ENCODE measurements around the gene TECPR1.

TECPR1 gene

DNA sequence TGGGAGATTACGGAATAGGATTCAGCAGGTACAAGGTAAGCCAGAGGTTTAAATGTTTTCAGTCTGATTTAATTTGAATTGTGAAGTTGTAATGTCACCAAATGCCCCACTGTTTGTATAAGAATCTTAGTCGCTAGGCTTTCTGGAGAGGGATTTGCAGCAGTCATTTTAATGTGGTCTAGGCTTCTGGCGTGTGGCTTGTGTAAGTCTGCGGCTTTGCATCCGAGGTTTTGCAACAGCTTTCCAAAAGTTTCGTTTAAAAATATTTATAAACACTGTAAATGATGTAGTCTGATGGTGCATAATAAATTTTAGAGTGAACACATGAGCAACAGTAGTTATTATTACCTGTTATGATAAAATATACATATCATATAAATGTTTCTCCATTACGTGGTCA, 66.9 kb downstream of the TECPR1 start:
- Histone ChIP-seq H3K27me3 (ENCODE audit: low read depth) (no peaks in the 10 kb centered on the region), H3K4me1 (0 out of 2 replicates have a peak, but pooled peaks cover 3% of the 10 kb centered on the region), H3K4me3 (no peak overlapping the region), H3K9me3 (no peaks in the 10 kb centered on the region), H3K36me3 (replicated peaks) (peaks cover 7% of the 10 kb centered on the region)
- in situ Hi-C loops (cut with MboI; ENCODE audit: low sequenced_read_pairs): no loop called here
- no peak for DNase-seq (ENCODE audit: low spot score in 2 of 2)

DNA sequence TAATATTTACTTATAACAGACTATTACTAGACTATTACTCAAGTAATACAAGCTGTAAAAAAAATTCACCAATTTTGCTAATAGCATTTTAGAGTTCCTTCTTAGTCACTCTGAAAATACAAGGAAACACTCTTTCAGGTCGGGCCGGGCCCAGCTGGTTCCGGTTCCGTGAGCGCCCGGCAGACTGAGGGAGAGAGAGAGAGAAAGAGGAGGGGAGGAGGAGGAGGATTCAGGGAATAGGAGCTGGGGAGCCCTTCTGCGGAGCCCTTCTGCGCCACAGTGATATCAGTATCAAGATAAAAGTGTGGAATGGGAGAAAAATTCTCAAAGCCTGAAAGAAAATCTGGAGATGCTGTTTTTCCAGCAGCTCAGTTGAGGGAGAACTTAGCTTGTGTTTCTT, 71.3 kb downstream of the TECPR1 start:
- H3K27me3 ChIP-seq (ENCODE audit: low read depth): no peaks in the 10 kb centered on the region
- H3K9me3 ChIP-seq: no peaks in the 10 kb centered on the region
- in situ Hi-C loops (cut with MboI; ENCODE audit: low sequenced_read_pairs): no loop called here
- H3K36me3 ChIP-seq (replicated peaks): peaks cover 4% of the 10 kb centered on the region
- 0 out of 2 replicates have a peak, but pooled peaks cover 3% of the 10 kb centered on the region for H3K4me1 ChIP-seq
- no peak for DNase-seq (ENCODE audit: low spot score in 2 of 2)
- no peak overlapping the region for H3K4me3 ChIP-seq

DNA sequence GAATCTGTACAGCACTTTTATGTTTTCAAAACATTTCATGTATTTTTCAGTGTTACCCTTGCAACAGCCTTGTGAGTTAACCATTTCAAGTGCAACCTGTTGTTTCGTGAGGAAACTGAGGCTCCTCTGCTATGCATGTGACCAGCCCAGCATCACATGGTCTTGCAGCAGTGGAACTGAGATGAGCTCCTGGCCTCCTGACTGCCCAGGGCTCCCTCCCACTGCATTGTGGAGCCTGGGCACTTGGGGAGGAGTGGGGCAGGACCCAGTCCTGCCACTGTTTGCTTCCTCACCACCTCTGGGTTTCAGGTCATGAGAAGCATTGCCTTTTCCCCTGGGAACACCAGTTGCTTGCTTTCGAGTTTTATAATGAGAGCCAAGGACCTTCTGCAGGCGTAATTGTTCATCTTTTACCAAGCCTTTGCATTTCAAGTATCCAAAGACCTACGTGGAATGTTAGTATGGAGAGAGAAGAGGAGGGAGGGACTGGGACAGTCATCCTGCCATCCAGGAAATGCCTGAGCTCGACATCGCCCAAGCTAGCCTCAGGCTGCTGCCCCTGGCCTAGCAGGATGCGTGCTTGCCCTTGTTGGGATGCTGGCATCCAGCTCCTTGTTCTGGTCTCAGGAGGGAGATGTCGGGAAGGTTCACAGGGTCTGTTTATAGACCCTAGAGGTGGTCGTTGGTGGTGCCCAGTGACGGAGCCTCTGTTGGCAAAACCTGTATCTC, 73.1 kb downstream of the TECPR1 start:
- Histone ChIP-seq H3K27me3 (ENCODE audit: low read depth) (no peaks in the 10 kb centered on the region), H3K36me3 (replicated peaks) (peaks cover 18% of the 10 kb centered on the region), H3K4me1 (0 out of 2 replicates have a peak, but pooled peaks cover 3% of the 10 kb centered on the region), H3K9me3 (no peaks in the 10 kb centered on the region), H3K4me3 (no peak overlapping the region)
- DNase-seq (ENCODE audit: low spot score in 2 of 2): no peak
- in situ Hi-C loops (cut with MboI; ENCODE audit: low sequenced_read_pairs): no loop called here

DNA sequence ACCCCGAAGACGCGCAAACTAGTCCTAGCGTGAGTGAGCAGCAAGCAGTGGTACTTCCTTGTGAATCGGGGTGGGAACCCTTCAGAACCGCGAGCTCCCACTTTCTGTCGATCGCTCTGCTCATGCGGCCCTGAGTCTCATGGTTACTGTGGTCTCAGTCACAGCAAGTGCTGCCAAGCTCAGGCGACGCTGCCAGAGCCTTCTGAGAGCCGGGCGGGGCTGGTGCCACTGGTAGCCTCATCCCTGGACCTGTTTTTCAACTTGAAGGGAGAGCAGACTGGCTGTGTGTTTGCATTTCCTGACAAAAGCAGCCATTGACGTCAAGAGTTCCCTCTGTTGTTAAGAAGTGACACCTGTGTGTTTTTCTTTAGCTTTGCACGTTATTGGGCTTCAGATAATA, 73.7 kb downstream of the TECPR1 start:
- H3K9me3 ChIP-seq: no peaks in the 10 kb centered on the region
- no peak for DNase-seq (ENCODE audit: low spot score in 2 of 2)
- in situ Hi-C loops (cut with MboI; ENCODE audit: low sequenced_read_pairs): no loop called here
- H3K4me1 ChIP-seq: 0 out of 2 replicates have a peak, but pooled peaks cover 3% of the 10 kb centered on the region
- peaks cover 18% of the 10 kb centered on the region for H3K36me3 ChIP-seq (replicated peaks)
- no peak overlapping the region for H3K4me3 ChIP-seq
- no peaks in the 10 kb centered on the region for H3K27me3 ChIP-seq (ENCODE audit: low read depth)

DNA sequence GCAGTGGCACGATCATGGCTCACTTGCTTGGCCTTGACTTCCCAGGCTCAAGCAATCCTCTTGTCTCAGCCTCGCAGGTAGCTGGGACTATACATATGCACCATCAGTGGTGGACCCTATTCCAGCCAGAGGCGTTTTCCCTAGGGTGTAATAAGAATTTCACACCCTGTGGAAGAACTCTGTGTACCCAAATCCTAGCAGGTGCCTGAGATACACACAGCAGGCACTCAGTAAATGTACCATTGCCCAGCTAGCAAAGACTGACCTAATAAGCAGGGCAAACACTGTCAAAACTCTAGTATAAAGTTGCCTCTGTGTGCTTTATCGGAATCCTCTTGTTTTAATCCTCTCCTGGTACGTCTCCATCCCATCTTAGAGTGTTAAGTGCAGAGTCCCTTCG, 74.5 kb downstream of the TECPR1 start:
- in situ Hi-C loops (cut with MboI; ENCODE audit: low sequenced_read_pairs): no loop called here
- no peak for DNase-seq (ENCODE audit: low spot score in 2 of 2)
- no peaks in the 10 kb centered on the region for H3K9me3 ChIP-seq
- no peaks in the 10 kb centered on the region for H3K27me3 ChIP-seq (ENCODE audit: low read depth)
- no peak overlapping the region for H3K4me3 ChIP-seq
- peaks cover 18% of the 10 kb centered on the region for H3K36me3 ChIP-seq (replicated peaks)
- no peaks in the 10 kb centered on the region for H3K4me1 ChIP-seq

DNA sequence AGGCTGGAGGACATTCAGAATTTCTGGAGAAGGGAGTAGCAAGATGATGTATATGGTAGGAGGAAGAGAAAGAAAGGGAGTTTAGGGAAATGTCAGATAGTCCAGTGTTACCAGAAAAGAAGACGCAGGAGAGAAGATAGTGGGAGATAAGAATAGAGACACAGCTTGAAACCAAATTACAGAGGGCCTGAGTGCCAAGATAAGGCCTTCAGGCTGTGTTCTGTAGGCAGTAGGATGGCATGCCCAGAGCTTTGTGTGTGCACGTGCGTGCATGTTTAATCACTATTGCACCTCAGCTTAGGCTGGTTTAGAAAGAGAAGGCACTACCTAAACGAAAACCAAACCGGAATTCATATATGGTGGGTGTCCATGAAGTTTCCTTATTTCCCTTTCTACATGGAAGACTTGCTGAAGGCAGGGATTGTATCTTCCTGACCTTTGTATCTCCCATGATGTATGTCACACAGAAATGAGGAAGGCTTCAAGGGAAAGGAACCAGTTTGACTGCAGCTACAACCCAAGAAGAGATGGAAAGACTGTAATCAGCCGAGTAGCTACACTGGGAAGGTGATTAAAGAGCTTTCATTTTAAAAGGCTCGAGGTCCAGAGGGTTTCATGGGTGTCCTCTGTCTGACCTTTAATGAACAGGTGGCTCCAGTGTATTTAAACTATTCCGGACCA, 76.6 kb downstream of the TECPR1 start:
- no peaks in the 10 kb centered on the region for H3K27me3 ChIP-seq (ENCODE audit: low read depth)
- in situ Hi-C loops (cut with MboI; ENCODE audit: low sequenced_read_pairs): no loop called here
- no peaks in the 10 kb centered on the region for H3K4me1 ChIP-seq
- H3K36me3 ChIP-seq (replicated peaks): peaks cover 16% of the 10 kb centered on the region
- no peak for DNase-seq (ENCODE audit: low spot score in 2 of 2)
- no peak overlapping the region for H3K4me3 ChIP-seq
- no peaks in the 10 kb centered on the region for H3K9me3 ChIP-seq

DNA sequence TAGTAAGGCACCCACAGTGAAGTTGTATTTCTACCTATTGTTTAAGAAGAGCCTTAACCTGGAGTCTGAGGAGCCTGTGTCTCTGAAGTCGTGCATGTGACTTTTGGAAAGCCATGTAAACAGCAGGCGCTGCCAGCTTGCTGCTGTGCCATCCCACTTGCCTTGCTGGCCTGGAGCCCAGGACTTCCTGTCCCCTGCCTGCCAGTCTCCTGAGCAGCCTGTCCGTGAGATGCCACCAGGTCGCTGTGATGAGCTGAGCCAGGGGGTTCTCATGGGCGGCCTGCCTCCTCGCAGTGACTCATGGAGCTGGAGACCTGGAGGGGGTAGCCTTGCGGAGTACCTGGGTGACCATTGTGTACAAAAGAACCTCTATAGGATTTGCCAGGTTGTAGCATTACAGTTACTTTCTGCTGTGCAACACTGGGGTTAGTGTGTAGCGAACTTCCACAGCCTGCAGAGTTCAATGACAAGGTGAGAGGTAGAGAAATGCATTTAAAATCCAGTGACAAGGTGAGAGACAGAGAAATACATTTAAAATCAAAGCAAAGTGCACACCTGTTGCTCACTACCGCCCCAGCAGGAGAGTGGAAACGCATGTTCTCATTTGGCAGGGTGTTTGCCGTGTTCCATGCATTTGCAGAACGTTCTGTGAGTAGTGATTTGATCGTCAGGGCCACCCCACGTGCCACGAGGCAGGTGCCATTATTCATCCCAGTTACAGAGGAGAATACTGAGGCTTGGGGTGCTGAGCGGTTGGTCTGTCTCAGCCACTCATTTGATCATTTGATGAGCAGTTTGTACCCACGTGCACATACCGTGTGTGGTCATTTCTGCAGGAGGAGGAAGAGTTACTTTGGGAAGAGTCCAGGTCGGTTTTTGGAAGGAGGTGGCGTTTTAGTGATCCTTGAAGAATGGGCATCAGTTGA, 77.4 kb downstream of the TECPR1 start:
- DNase-seq (ENCODE audit: low spot score in 2 of 2): no peak
- no peaks in the 10 kb centered on the region for H3K4me1 ChIP-seq
- H3K36me3 ChIP-seq (replicated peaks): peaks cover 16% of the 10 kb centered on the region
- in situ Hi-C loops (cut with MboI; ENCODE audit: low sequenced_read_pairs): no loop called here
- no peaks in the 10 kb centered on the region for H3K9me3 ChIP-seq
- no peak overlapping the region for H3K4me3 ChIP-seq
- no peaks in the 10 kb centered on the region for H3K27me3 ChIP-seq (ENCODE audit: low read depth)

DNA sequence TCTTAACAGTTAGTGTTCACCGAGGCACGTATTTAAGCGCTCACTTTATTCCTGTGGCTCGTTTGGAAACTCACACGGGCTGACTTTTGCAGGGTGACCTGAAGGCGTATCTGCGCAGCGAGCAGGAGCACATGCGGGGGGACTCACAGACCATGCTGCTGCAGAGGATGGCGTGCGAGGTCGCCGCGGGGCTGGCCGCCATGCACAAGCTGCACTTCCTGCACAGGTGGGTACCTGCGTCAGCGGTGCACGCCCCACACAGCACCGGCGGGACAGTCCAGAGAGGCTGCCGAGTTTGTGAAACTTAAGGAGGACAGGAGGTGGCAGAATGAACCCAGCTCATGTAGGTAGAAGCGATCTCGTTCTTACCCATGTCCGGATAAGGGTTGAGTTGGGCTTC, 80.6 kb downstream of the TECPR1 start:
- Histone ChIP-seq H3K27me3 (ENCODE audit: low read depth) (no peaks in the 10 kb centered on the region), H3K36me3 (replicated peaks) (peaks cover 16% of the 10 kb centered on the region), H3K4me3 (no peak overlapping the region), H3K4me1 (no peaks in the 10 kb centered on the region), H3K9me3 (no peaks in the 10 kb centered on the region)
- DNase-seq (ENCODE audit: low spot score in 2 of 2): no peak
- in situ Hi-C loops (cut with MboI; ENCODE audit: low sequenced_read_pairs): no loop called here

DNA sequence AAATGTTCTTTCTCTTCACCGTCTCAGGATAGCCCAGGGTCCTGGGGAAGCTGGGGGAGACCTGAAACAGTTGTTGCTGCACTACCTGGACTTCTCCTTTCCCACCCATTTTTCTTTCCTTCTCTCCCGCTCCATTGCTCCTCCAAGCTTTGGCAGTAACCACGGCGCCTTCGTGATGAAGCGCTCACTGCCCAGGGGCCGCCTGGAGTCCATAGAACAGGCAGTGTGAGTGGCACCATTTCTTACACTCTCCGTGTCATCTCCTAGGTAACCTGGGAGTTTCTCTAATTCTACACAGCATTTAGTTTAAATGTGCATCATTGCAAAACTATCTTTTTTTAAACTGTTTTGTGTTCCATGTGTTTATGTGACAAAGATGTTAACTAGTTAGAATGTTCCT, 81.1 kb downstream of the TECPR1 start:
- Histone ChIP-seq H3K4me1 (no peaks in the 10 kb centered on the region), H3K9me3 (no peaks in the 10 kb centered on the region), H3K27me3 (ENCODE audit: low read depth) (no peaks in the 10 kb centered on the region), H3K36me3 (replicated peaks) (peaks cover 16% of the 10 kb centered on the region), H3K4me3 (no peak overlapping the region)
- in situ Hi-C loops (cut with MboI; ENCODE audit: low sequenced_read_pairs): no loop called here
- no peak for DNase-seq (ENCODE audit: low spot score in 2 of 2)

DNA sequence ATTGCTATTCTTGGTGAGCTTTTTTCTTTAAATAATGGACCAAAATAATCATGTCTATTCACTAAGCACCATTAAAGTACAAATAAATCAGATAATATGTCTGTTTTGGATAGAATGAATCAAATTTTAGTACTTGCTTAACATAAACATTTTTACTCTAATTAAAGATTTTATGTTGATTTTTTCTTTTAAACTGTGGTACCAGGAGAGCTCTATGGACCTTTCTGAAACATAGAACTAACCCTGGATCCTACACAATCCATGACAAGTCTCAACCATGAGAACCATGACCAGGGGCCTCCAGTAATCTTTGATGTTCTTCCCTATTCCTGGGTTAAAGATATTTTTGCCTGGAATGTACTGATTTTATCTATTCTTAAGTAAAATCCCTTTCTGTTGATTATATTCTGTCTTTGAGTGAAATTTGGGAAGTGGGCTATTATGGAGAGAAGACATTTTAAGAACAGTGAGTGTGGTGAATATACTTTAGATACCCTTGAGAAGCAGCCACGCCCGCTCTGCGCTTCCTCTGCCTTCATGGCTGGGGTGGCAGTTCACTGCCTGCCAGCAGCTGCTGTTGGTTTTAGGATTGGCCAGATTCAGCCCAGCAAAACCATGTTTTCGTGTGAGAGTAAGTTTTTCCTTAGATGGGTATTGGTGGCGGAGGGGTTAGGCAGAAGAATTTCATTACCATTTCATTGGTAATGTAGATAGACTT, 83.0 kb downstream of the TECPR1 start:
- H3K36me3 ChIP-seq (replicated peaks): no peaks in the 10 kb centered on the region
- H3K4me3 ChIP-seq: no peak overlapping the region
- no peaks in the 10 kb centered on the region for H3K9me3 ChIP-seq
- in situ Hi-C loops (cut with MboI; ENCODE audit: low sequenced_read_pairs): loop anchor here (10.0 kb wide), 1 partner anchor 64 kb away; the partner anchor contains the start of gene LMTK2
- H3K27me3 ChIP-seq (ENCODE audit: low read depth): no peaks in the 10 kb centered on the region
- no peak for DNase-seq (ENCODE audit: low spot score in 2 of 2)
- H3K4me1 ChIP-seq: no peaks in the 10 kb centered on the region

DNA sequence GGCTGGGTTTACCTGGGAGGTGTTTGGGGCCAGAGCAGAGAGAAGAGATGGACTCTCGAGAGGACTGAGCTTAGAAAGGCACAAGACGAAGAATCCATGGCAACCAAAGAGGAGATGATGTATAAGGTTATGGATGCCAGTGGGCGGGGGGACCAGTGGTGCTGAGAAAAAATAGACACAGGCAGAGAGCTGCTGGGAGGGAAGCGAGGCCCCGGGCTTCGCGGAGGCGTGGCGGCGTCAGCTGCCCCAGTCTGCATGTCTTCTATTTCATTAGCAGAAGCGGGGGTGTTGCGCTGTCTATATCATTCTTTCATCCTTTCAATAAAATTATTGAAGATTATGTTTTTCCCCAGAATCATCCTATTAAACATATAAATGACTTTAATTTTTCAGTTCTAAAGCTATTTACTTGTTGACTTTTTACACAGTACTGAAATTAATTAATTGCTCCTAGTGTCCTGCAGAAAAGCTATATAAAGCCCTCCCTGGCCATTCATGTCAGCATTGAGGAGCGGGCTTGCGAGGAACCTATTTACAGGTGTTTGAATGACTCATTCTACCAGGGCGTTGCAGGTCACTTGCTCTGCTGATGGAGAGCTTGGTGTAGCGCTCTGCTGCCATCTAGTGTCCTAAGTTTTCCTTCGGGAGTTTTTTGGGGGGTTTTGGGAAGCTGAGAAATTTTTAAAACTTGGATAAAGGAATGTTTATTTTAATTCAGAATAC, 83.7 kb downstream of the TECPR1 start:
- no peaks in the 10 kb centered on the region for H3K27me3 ChIP-seq (ENCODE audit: low read depth)
- H3K9me3 ChIP-seq: no peaks in the 10 kb centered on the region
- no peak overlapping the region for H3K4me3 ChIP-seq
- peak; percentile 38 to 79 for DNase-seq (ENCODE audit: low spot score in 2 of 2)
- H3K36me3 ChIP-seq (replicated peaks): no peaks in the 10 kb centered on the region
- in situ Hi-C loops (cut with MboI; ENCODE audit: low sequenced_read_pairs): loop anchor here (10.0 kb wide), 1 partner anchor 64 kb away; the partner anchor contains the start of gene LMTK2
- H3K4me1 ChIP-seq: no peaks in the 10 kb centered on the region

DNA sequence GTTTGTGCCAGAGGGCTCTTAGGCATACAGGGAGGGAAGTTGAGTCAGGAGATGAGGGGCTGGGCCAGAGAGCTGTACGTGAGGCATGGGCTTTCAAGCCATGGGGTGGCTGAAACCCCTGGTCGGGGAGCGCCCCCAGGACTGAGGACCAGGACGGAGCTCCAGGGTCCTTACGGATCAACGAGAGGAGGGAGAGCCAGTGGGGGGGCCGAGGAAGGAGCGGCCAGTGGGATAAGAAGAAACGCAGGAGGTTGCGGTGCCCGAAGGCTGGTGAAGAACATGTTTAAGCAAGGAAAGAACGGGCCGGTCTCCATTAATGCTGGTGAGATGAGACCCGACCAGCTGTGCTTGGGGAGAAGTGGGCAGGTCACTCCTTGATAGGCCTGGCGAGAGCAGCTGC, 84.4 kb downstream of the TECPR1 start:
- Histone ChIP-seq H3K9me3 (no peaks in the 10 kb centered on the region), H3K27me3 (ENCODE audit: low read depth) (no peaks in the 10 kb centered on the region), H3K4me1 (no peaks in the 10 kb centered on the region; the same call in 1 of the 2 replicates), H3K36me3 (replicated peaks) (no peaks in the 10 kb centered on the region), H3K4me3 (no peak overlapping the region)
- no peak for DNase-seq (ENCODE audit: low spot score in 2 of 2)
- in situ Hi-C loops (cut with MboI; ENCODE audit: low sequenced_read_pairs): loop anchor here (10.0 kb wide), 1 partner anchor 63 kb away; the partner anchor contains the start of gene LMTK2

DNA sequence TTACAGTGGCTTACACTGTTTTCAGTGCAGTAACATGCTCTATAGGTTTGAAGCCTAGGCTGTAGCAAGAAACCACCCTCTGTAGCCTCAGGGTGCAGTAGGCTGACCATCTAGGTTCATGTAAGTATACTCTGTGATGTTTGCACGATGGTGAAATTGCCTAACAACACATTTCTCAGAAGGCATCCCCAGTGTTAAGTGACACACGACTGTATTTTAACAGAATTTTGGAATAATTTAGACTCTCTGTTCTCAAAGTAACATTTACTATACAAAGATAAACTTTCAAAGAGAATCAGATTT, 85.4 kb downstream of the TECPR1 start:
- Histone ChIP-seq H3K4me3 (no peak overlapping the region), H3K9me3 (no peaks in the 10 kb centered on the region), H3K4me1 (peaks cover 5% of the 10 kb centered on the region; the same call in 1 of the 2 replicates), H3K27me3 (ENCODE audit: low read depth) (no peaks in the 10 kb centered on the region), H3K36me3 (replicated peaks) (no peaks in the 10 kb centered on the region)
- DNase-seq (ENCODE audit: low spot score in 2 of 2): no peak
- in situ Hi-C loops (cut with MboI; ENCODE audit: low sequenced_read_pairs): loop anchor here (10.0 kb wide), 1 partner anchor 62 kb away; the partner anchor contains the start of gene LMTK2
